Measurements from ENCODE around the gene KIF6. TPM values are rescaled to one million over a fixed set of nuclear protein-coding genes. Genes with fewer than 3 reads are reported as not detected.

The KIF6 gene
- polyA plus RNA-seq, 1 donor (not counting 4 experiments of a cell fraction or from before 2014, with no cell fraction given): 0.14 TPM

- Histone ChIP-seq H3K27me3 (ENCODE audit: control insufficient read depth, extremely low read depth, insufficient read depth, low read length) (no peaks in the 10 kb centered on the region), H3K9me1 (ENCODE audit: control insufficient read depth, extremely low read depth, insufficient read depth, low read length) (no peaks in the 10 kb centered on the region), H3K79me2 (ENCODE audit: control insufficient read depth, insufficient read depth, low read length) (no peaks in the 10 kb centered on the region), H3K27ac (ENCODE audit: control insufficient read depth, insufficient read depth, low read length) (no peak overlapping the region), H4K20me1 (ENCODE audit: control insufficient read depth, extremely low read depth, insufficient read depth, low read length) (no peaks in the 10 kb centered on the region), H3K4me3 (ENCODE audit: control insufficient read depth in 2 of 3, extremely low read depth in 1 of 3, insufficient read depth in 2 of 3, low read depth in 1 of 3, low read length in 3 of 3) (no peak overlapping the region), H3K9ac (ENCODE audit: control insufficient read depth, extremely low read depth, insufficient read depth, low read length) (no peak overlapping the region), H3K9me3 (ENCODE audit: control insufficient read depth, low read depth, low read length) (no peaks in the 10 kb centered on the region), H3K4me1 (ENCODE audit: control insufficient read depth, extremely low read depth, insufficient read depth, low read length) (no peaks in the 10 kb centered on the region), H3K4me2 (ENCODE audit: control insufficient read depth, extremely low read depth, insufficient read depth, low read depth, low read length) (no peak overlapping the region), H2AFZ (ENCODE audit: control insufficient read depth, low read length) (no peak overlapping the region), H3K36me3 (ENCODE audit: control insufficient read depth in 2 of 2, extremely low read depth in 1 of 2, insufficient read depth in 2 of 2, low read length in 2 of 2) (no peaks in the 10 kb centered on the region)
- TF ChIP-seq EZH2 (IDR thresholded peaks at IDR 0.05; ENCODE audit: low read length) (no peak), CTCF (optimal IDR thresholded peaks at IDR 0.05 in 1 of 3, IDR thresholded peaks at IDR 0.05 in 1 of 3, conservative IDR thresholded peaks at IDR 0.05 in 1 of 3; ENCODE audit: extremely low read depth in 1 of 3, insufficient read depth in 2 of 3, low read length in 3 of 3) (no peak)
- dilution Hi-C loops (cut with MboI; ENCODE audit: extremely low pct_ligation_motif_present, low sequenced_read_pairs): no loop called here
- DNase-seq (ENCODE audit: low read depth, low spot score): no peak
- FAIRE-seq: no peak
Measured at GRCh38 chr6:39669973-39670342, 55.2 kb downstream of the KIF6 start.

- Histone ChIP-seq H3K9ac (ENCODE audit: control insufficient read depth, extremely low read depth, insufficient read depth, low read length) (no peak overlapping the region), H3K27ac (ENCODE audit: control insufficient read depth, insufficient read depth, low read length) (no peak overlapping the region), H3K79me2 (ENCODE audit: control insufficient read depth, insufficient read depth, low read length) (no peaks in the 10 kb centered on the region), H3K9me1 (ENCODE audit: control insufficient read depth, extremely low read depth, insufficient read depth, low read length) (no peaks in the 10 kb centered on the region), H3K27me3 (ENCODE audit: control insufficient read depth, extremely low read depth, insufficient read depth, low read length) (no peaks in the 10 kb centered on the region), H3K36me3 (ENCODE audit: control insufficient read depth in 2 of 2, extremely low read depth in 1 of 2, insufficient read depth in 2 of 2, low read length in 2 of 2) (no peaks in the 10 kb centered on the region), H2AFZ (ENCODE audit: control insufficient read depth, low read length) (no peak overlapping the region), H4K20me1 (ENCODE audit: control insufficient read depth, extremely low read depth, insufficient read depth, low read length) (no peaks in the 10 kb centered on the region), H3K4me1 (ENCODE audit: control insufficient read depth, extremely low read depth, insufficient read depth, low read length) (no peaks in the 10 kb centered on the region), H3K4me3 (ENCODE audit: control insufficient read depth in 2 of 3, extremely low read depth in 1 of 3, insufficient read depth in 2 of 3, low read depth in 1 of 3, low read length in 3 of 3) (no peak overlapping the region), H3K9me3 (ENCODE audit: control insufficient read depth, low read depth, low read length) (no peaks in the 10 kb centered on the region), H3K4me2 (ENCODE audit: control insufficient read depth, extremely low read depth, insufficient read depth, low read depth, low read length) (no peak overlapping the region)
- DNase-seq (ENCODE audit: low read depth, low spot score): no peak
- TF ChIP-seq EZH2 (IDR thresholded peaks at IDR 0.05; ENCODE audit: low read length): no peak
- TF ChIP-seq CTCF (optimal IDR thresholded peaks at IDR 0.05 in 1 of 3, IDR thresholded peaks at IDR 0.05 in 1 of 3, conservative IDR thresholded peaks at IDR 0.05 in 1 of 3; ENCODE audit: extremely low read depth in 1 of 3, insufficient read depth in 2 of 3, low read length in 3 of 3): no peak
- dilution Hi-C loops (cut with MboI; ENCODE audit: extremely low pct_ligation_motif_present, low sequenced_read_pairs): no loop called here
- FAIRE-seq: no peak
Measured at GRCh38 chr6:39669207-39669972, 55.8 kb downstream of the KIF6 start.
